Measurements from ENCODE around the gene RCHY1.

Gene RCHY1

DNA sequence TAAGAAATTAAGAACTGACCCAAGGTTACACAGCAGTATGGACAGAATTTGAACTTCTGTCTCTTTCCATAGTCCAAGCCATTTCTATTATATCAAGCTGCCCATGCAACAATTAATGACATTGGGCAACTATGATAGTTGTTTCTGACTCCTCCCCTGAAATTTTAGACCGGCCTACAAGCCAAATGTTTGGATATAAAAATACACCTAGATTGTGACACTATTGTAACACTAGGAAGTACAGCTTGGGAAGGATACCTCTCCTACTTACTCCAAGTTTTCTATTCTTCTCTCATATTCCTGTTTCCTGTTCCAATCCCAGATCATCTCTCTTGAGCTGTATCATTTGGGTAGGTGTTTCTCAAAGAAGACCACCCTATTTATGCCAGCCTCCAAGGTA, 43.5 kb downstream of the RCHY1 start:
- TF ChIP-seq, protein P1, sequence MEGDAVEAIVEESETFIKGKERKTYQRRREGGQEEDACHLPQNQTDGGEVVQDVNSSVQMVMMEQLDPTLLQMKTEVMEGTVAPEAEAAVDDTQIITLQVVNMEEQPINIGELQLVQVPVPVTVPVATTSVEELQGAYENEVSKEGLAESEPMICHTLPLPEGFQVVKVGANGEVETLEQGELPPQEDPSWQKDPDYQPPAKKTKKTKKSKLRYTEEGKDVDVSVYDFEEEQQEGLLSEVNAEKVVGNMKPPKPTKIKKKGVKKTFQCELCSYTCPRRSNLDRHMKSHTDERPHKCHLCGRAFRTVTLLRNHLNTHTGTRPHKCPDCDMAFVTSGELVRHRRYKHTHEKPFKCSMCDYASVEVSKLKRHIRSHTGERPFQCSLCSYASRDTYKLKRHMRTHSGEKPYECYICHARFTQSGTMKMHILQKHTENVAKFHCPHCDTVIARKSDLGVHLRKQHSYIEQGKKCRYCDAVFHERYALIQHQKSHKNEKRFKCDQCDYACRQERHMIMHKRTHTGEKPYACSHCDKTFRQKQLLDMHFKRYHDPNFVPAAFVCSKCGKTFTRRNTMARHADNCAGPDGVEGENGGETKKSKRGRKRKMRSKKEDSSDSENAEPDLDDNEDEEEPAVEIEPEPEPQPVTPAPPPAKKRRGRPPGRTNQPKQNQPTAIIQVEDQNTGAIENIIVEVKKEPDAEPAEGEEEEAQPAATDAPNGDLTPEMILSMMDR (IDR thresholded peaks at IDR 0.05), result no peak

DNA sequence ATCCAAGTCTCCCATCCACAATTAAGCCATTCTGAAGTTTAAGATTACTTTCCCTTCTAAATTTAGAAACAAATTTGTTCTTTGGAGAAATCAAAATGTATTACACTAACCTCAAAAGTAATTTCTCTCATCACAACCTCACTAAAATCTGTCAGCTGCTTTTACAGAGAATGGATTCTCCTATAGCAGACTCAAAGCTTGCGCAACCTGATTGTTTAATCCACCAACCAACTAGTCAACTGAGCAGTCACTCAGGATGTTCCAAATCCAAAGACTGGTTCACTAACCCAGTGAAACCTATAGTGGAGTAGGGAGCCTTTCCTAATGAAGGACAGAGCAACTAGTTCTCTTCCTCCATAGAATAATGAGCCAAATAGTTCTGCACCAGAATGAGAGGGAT, 44.3 kb downstream of the RCHY1 start:
- TF ChIP-seq, protein P1 (IDR thresholded peaks at IDR 0.05), result no peak

DNA sequence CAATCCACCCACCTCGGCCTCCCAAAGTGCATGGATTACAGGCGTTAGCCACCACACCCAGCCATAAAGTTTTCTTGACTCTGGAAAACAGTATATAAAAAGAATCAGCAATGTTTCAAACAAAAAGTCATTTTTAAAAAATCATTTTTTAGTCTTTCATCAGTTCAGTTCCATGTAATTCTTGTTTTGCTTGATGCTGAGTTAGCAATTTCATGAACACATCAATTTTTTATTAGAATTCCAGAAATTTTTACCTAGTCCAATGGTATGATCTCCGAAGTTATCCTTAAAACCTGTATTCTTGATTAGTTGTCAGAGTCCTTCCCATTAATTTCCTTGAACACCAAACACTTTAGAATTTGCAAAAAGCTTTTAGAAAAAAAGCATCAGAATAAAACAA, 56.8 kb downstream of the RCHY1 start:
- TF ChIP-seq, protein P1 (IDR thresholded peaks at IDR 0.05), result no peak

- TF ChIP-seq, protein P1 (IDR thresholded peaks at IDR 0.05), result no peak
Observed at GRCh38 chr4:75434105-75434504, 80.1 kb downstream of the RCHY1 start.

DNA sequence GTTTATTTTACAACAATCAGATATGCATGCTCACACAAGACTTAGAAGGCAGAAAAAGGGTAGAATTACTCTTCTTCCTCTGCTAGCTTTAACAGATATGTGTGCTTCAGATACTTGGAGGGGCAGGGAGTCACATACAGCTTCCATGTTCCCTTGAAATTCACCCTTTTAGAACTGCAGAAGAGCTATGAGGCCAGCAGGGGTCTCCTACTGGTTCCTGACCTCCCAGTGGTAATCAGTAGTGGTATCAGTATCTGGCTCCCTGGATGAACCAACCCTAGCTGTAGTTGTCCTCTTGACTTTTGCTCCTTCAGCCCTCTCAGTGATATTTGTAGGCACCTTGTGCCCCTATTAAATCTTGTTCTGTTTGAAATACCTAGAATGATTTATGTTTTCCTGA, 81.5 kb downstream of the RCHY1 start:
- TF ChIP-seq, protein P1 (IDR thresholded peaks at IDR 0.05), result peak; percentile 42; the same call in 1 of the 2 replicates

GRCh38 chr4:75429208-75429607, 85.0 kb downstream of the RCHY1 start:
- TF ChIP-seq, protein P1 (IDR thresholded peaks at IDR 0.05), result no peak
